Measurements from ENCODE around the gene MPP4. TPM values are rescaled to one million over a fixed set of nuclear protein-coding genes. Genes with fewer than 3 reads are reported as not detected.

The MPP4 gene
- total and polyA plus RNA-seq, 2 of the 13 experiments (the other 11 are each of a cell fraction or from before 2014, with no cell fraction given) = not detected

DNA sequence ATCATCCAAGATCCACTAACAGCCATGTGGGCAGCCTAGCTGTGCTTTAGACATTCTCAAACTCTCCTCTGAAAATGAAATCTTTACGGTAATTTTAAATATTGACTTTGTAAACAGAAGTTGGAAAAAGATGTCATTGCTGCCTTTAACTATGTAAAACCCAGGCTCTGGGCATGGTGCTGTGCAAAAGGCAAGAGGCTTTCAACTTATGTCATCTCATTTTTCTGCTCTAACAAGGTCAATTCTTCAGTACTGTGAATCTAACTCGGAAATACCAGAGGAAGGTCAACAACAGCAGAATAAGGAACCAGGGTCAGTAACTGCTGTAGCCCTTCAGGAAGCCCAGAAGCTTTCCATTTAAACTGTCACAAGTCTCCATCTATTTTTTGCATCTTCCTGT is 37.0 kb upstream of the MPP4 start (continued):
- TF ChIP-seq ZNF646 (CRISPR knock-in tag; IDR thresholded peaks at IDR 0.05) (no peak), HNRNPH1 (optimal IDR thresholded peaks at IDR 0.05; ENCODE audit: low read depth, low read length) (no peak), HNF4A (CRISPR knock-in tag; IDR thresholded peaks at IDR 0.05) (peak; percentile 43), CSRNP1 (CRISPR knock-in tag; IDR thresholded peaks at IDR 0.05) (no peak), ZNF605 (CRISPR knock-in tag; IDR thresholded peaks at IDR 0.05) (no peak), CBX2 (IDR thresholded peaks at IDR 0.05; ENCODE audit: low read depth, low read length) (no peak), CBX2 (CRISPR knock-in tag; IDR thresholded peaks at IDR 0.05; ENCODE audit: low read depth) (no peak), CREB3 (CRISPR knock-in tag; IDR thresholded peaks at IDR 0.05) (no peak), LRRFIP1 (CRISPR knock-in tag; conservative IDR thresholded peaks at IDR 0.05) (no peak), KAT2B (IDR thresholded peaks at IDR 0.05; ENCODE audit: borderline replicate concordance, low read depth, low read length) (no peak), NFYC (CRISPR knock-in tag; IDR thresholded peaks at IDR 0.05) (no peak), NFE2L1 (CRISPR knock-in tag; IDR thresholded peaks at IDR 0.05; ENCODE audit: borderline replicate concordance) (no peak), ELF1 (CRISPR knock-in tag; IDR thresholded peaks at IDR 0.05) (peak; percentile 30; the same call in 1 of the 2 replicates), ZNF652 (CRISPR knock-in tag; IDR thresholded peaks at IDR 0.05; ENCODE audit: borderline replicate concordance, low read depth) (peak; percentile 94), GLMP (CRISPR knock-in tag; IDR thresholded peaks at IDR 0.05; ENCODE audit: borderline replicate concordance) (no peak), BHLHE40 (IDR thresholded peaks at IDR 0.05; ENCODE audit: low read length) (no peak), MLLT10 (CRISPR knock-in tag; IDR thresholded peaks at IDR 0.05) (no peak), MIER2 (CRISPR knock-in tag; IDR thresholded peaks at IDR 0.05) (no peak)
